Heart right ventricle (tissue), 16 donors: ENCODE measurements around the gene PSMD4. TPM values are rescaled to one million over a fixed set of nuclear protein-coding genes. Genes with fewer than 3 reads are reported as not detected.

Experiments used
- ATAC-seq, 8 donors: fragments of 200-7000 bp; cut with Tn5 transposase; one replicate each; pipeline ENCODE4 v1.9.1; 2020; ENCODE audit warnings: mild to moderate bottlenecking in 8 of 8, moderate library complexity in 8 of 8, moderate number of reproducible peaks in 1 of 8
- DNase-seq, 2 donors: peaks; one replicate each; pipeline ENCODE4 v3.0.0-alpha.2; 2020
- H3K27ac ChIP-seq, 10 donors: fragments of 200-600 bp; sonication (generic) in 2 of 10; one replicate each; pipeline versions ENCODE4 v1.5.0 to v1.8.0; 2020 to 2022; ENCODE audit warnings: mild to moderate bottlenecking in 3 of 10
- H3K27me3 ChIP-seq, 7 donors: fragments of 200-600 bp; one replicate each; pipeline ENCODE4 v1.8.0; 2021 to 2022; ENCODE audit warnings: mild to moderate bottlenecking in 2 of 7
- H3K36me3 ChIP-seq, 9 donors: fragments of 200-600 bp; sonication (generic) in 1 of 9; one replicate each; pipeline versions ENCODE4 v1.5.0 to v1.8.0; 2020 to 2022; ENCODE audit warnings: mild to moderate bottlenecking in 2 of 9
- H3K4me1 ChIP-seq, 9 donors: fragments of 200-600 bp; sonication (generic) in 1 of 9; one replicate each; pipeline versions ENCODE4 v1.5.0 to v1.8.0; 2020 to 2022; ENCODE audit warnings: mild to moderate bottlenecking in 4 of 9
- H3K4me3 ChIP-seq, 10 donors: fragments of 200-600 bp; sonication (generic) in 2 of 10; one replicate each; pipeline versions ENCODE4 v1.5.0 to v1.8.0; 2020 to 2022; ENCODE audit warnings: mild to moderate bottlenecking in 7 of 10, moderate library complexity in 2 of 10
- H3K9me3 ChIP-seq, 11 donors: fragments of 200-600 bp in 10 of 11; sonication (generic) in 2 of 11; one replicate each; pipeline versions ENCODE4 v1.5.0 to v1.8.0; 2013 to 2022; ENCODE audit warnings: mild to moderate bottlenecking in 2 of 11, control low read depth in 1 of 11, moderate library complexity in 1 of 11
- WGBS, 2 donors: extraction: QIAGEN DNeasy Blood & Tissue Kit; methylation state at CpG; one replicate each; pipeline ENCODE4 v1.1.7; 2013; ENCODE audit warnings: inconsistent platforms in 1 of 2; 5-methylcytosine and 5-hydroxymethylcytosine counted together
- intact Hi-C, 10 donors: fragments of 100-400 bp; cut with DNase I; formaldehyde crosslinking; loops; one replicate each; pipeline versions ENCODE4 v1.11.1 to v1.14.2; 2022
- polyA plus RNA-seq, 2 donors: library from polyadenylated mRNA; stranded (reverse); fragments of 200-250 nt; gene quantifications; one replicate each; pipeline ENCODE4 v1.2.3, GENCODE V29; 2013
- total RNA-seq, 10 donors: library from RNA; stranded (reverse); fragmentation: NEBNext Ultra II Directional in 3 of 10; extraction: Animal tissue kit (Norgen Biotek cat#: 25700) in 3 of 10; gene quantifications; one replicate each; pipeline versions ENCODE4 v1.2.1 to v1.2.4, GENCODE V29; 2021 to 2023
- TF ChIP-seq, protein P1 (sequence below), 9 donors: fragments of 200-600 bp; sonication (generic) in 2 of 9; IDR thresholded peaks; one replicate each; pipeline versions ENCODE4 v1.5.0 to v1.8.0; 2021 to 2022; ENCODE audit warnings: antibody characterized with exemption in 9 of 9, mild to moderate bottlenecking in 5 of 9, moderate library complexity in 1 of 9
- donor health status: Arrhythmogenic right ventricular cardiomyopathy.
- donor health status: ischemic (EF 13 %, LVEDD 7.1; RV severe dilation, severe dysfunction).
- donor health status: healthy with polysubstance abuse.
- donor health status: DM: no; HTN: yes; CAD: no.
- donor health status: DM: no; HTN: no; CAD: no.
- donor health status: ischemic (EF 25% LVEDD 6.9; RV normal size, moderate dysfunction).
- donor health status: ischemic (EF 25% LVEDD 5.7; RV mildly dilated, moderate dysfunction).
- donor health status: healthy.
- donor health status: DM: yes; HTN: yes; CAD: no.
- donor health status: Ischemic cardiomyopathy.
- donor health status: ischemic (EF 35%, LVEDD 5.7; RV mildly dilated, moderate dysfunction).
- donor health status: nonischemic (EF 11% LVEDD 7.7; RV severe dilation, severe dysfunction).
- donor health status: DM: yes; HTN: yes; CAD: no.
- donor health status: PGD.
- donor health status: ischemic (EF 29% LVEDD 5.4; RV normal size, mild dysfunction).
- donor health status: nonischemic (EF 23%, LVEDD 6.1; RV moderate dilation, normal function).

The PSMD4 gene
- total and polyA plus RNA-seq, 12 donors, result 119 to 300 (median 151) TPM

DNA sequence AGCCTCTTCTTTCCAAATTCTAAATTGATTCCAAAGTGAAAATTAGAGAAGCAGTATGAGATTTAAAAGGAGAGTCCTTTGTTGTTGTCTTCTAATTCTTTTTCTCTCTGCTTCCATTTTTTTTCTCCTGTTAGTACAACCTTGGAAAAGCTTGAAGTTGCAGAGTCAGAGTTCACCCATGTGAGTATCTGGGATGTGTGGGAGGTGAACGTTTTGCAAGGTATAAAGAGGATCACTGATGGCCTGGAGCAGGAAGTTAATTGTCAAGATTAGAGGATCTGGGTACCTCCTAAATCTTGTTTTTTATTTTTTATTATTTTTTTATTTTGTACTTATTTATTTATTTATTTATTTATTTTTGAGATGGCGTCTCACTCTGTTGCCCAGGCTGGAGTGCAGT, 7.7 kb upstream of the PSMD4 start:
- Histone ChIP-seq H3K4me3 (no peak overlapping the region), H3K36me3 (peaks cover 0 to 91% (median 79%) of the 10 kb centered on the region in 9 donors), H3K27me3 (no peaks in the 10 kb centered on the region), H3K27ac (no peak overlapping the region), H3K9me3 (no peaks in the 10 kb centered on the region), H3K4me1 (no peaks in the 10 kb centered on the region)
- DNase-seq (no peak), ATAC-seq (no peak)
- intact Hi-C loops, result loop anchor here in 1 of 10 donors (10.0 kb wide), 1 partner anchor 162 kb away; no protein-coding TSS in a partner anchor
- TF ChIP-seq, protein P1, sequence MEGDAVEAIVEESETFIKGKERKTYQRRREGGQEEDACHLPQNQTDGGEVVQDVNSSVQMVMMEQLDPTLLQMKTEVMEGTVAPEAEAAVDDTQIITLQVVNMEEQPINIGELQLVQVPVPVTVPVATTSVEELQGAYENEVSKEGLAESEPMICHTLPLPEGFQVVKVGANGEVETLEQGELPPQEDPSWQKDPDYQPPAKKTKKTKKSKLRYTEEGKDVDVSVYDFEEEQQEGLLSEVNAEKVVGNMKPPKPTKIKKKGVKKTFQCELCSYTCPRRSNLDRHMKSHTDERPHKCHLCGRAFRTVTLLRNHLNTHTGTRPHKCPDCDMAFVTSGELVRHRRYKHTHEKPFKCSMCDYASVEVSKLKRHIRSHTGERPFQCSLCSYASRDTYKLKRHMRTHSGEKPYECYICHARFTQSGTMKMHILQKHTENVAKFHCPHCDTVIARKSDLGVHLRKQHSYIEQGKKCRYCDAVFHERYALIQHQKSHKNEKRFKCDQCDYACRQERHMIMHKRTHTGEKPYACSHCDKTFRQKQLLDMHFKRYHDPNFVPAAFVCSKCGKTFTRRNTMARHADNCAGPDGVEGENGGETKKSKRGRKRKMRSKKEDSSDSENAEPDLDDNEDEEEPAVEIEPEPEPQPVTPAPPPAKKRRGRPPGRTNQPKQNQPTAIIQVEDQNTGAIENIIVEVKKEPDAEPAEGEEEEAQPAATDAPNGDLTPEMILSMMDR (IDR thresholded peaks at IDR 0.05), result no peak
- WGBS, 2 donors, result 85 to 88% methylated on average over 2 of the region's 2 CpGs

DNA sequence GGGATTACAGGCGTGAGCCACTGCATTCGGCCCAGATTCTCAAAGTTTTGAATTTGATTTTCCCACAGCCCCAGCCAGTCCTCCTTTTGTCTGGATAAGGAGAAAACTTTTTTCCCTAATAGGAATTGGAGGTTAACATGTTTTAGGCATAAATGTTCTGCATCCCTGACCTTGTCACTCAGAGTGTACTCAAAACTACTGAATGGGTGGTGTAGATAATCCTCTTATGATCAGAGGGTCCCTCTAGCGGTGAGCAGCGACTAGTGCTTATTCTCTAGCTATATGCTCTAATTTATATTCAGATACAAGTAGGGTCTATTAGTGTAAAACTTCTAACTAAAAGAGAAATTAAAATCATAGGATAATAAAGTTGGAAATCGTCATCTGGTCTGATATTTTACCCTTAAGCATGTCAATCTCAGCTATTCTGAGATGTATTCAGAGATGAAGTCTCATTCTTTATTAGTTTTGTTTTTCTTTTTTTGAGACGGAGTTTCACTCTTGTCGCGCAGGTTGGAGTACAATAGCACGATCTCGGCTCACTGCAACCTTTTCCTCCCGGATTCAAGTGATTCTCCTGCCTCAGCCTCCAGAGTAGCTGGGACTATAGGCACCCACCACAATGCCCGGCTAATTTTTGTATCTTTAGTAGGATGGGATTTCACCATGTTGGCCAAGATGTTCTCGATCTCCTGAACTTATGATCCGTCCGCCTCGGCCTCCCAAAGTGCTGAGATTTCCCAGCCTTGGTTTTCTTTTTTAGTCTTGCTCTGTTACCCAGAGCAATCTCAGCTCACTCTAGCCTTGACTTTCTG, 2.7 kb upstream of the PSMD4 start:
- no peaks in the 10 kb centered on the region for H3K27me3 ChIP-seq
- no peak overlapping the region for H3K4me3 ChIP-seq
- TF ChIP-seq, protein P1 (IDR thresholded peaks at IDR 0.05), result peak; percentile 69 to 88 (median 83)
- H3K27ac ChIP-seq, result no peak overlapping the region
- WGBS, 2 donors, result 64 to 68% methylated on average over 16 of the region's 16 CpGs
- H3K36me3 ChIP-seq, result peaks cover 0 to 40% (median 30%) of the 10 kb centered on the region in 9 donors
- DNase-seq, result peak; percentile 20 to 54
- ATAC-seq, result peak in 3 of 8 donors; percentile 25 to 43 (median 32)
- H3K4me1 ChIP-seq, result peaks cover 4 to 23% (median 15%) of the 10 kb centered on the region in 9 donors
- H3K9me3 ChIP-seq, result no peaks in the 10 kb centered on the region
- intact Hi-C loops, result loop anchor here (1.0 to 10.0 kb wide), 5 partner anchors 50 to 157 kb away; partner anchors contain the start of gene PIP5K1A (in 5 of the 10)

DNA sequence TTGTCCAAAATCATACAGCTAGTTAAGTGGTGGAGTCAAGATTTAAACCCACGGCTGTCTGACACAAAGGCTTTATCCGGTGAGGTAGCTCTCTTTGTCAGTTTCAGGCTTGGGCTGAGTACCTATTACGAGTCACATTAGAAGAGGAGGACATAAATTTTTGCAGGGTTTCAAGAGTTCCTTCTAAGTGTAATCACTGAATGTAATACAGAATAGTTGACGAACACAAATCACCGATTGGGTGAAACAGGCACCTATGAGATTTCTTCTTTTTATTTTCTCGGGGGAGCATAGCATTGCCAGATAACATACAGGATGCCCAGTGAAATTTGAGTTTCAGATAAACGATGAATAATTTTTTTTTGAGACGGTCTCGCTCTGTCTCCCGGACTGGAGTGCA, 847 bp downstream of the PSMD4 start:
- TF ChIP-seq, protein P1 (IDR thresholded peaks at IDR 0.05), result no peak
- DNase-seq, result no peak

DNA sequence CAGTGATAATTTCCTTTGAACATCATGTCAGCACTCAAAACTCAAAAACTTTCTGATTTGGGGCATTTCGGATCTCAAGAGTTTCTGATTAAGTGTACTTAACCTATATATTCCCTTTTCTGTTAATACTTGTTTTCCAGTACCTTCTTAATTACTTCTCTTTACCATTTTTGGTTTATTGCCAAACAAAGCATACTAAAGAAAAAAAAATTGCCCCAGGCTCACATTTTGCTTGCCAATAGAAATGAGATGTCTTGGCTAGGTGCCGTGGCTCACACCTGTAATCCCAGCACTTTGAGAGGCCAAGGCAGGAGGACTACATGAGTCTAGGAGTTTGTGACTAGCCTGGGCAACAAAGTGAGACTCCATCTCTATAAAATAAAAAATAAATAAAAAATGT, 4.8 kb downstream of the PSMD4 start:
- H3K4me3 ChIP-seq, result no peak overlapping the region

More for the DNA sequence above, 847 bp downstream of the PSMD4 start:
- Histone ChIP-seq H3K27me3 (no peaks in the 10 kb centered on the region), H3K36me3 (peaks cover 0 to 7% (median 0%) of the 10 kb centered on the region in 9 donors), H3K4me1 (peaks cover 4 to 31% (median 16%) of the 10 kb centered on the region in 9 donors), H3K27ac (peak overlapping the region in 8 of 10 donors; percentile 80 to 98 (median 92)), H3K9me3 (no peaks in the 10 kb centered on the region), H3K4me3 (peak overlapping the region; percentile 71 to 98 (median 92))
- 28 to 29% methylated on average over 10 of the region's 10 CpGs for WGBS, 2 donors
- intact Hi-C loops, result loop anchor here in 1 of 10 donors (10.0 kb wide), 1 partner anchor 161 kb away; no protein-coding TSS in a partner anchor
- no peak for ATAC-seq

More for the DNA sequence above, 4.8 kb downstream of the PSMD4 start:
- ATAC-seq (no peak), DNase-seq (no peak)
- no peaks in the 10 kb centered on the region for H3K9me3 ChIP-seq
- H3K27ac ChIP-seq, result no peak overlapping the region
- TF ChIP-seq, protein P1 (IDR thresholded peaks at IDR 0.05), result no peak
- H3K4me1 ChIP-seq, result peaks cover 4 to 25% (median 11%) of the 10 kb centered on the region in 9 donors
- intact Hi-C loops, result loop anchor here in 1 of 10 donors (10.0 kb wide), 1 partner anchor 165 kb away; no protein-coding TSS in a partner anchor
- H3K36me3 ChIP-seq, result peaks cover 0 to 31% (median 19%) of the 10 kb centered on the region in 9 donors
- 71 to 84% methylated on average over 2 of the region's 2 CpGs for WGBS, 2 donors
- H3K27me3 ChIP-seq, result no peaks in the 10 kb centered on the region
